ENCODE measurements around the gene ASPM. TPM values are rescaled to one million over a fixed set of nuclear protein-coding genes. Genes with fewer than 3 reads are reported as not detected.

ASPM gene
- total and polyA plus RNA-seq, 2 donors (not counting 1 experiment from before 2014, with no cell fraction given): 0.13 to 0.27 TPM

GRCh38 chr1:197063212-197063611 is 83.3 kb downstream of the ASPM start:
- no peaks in the 10 kb centered on the region for H3K4me1 ChIP-seq (ENCODE audit: control insufficient read depth in 2 of 2, insufficient read depth in 2 of 2, low read length in 2 of 2)
- Mint-ChIP-seq H3K9me3 (ENCODE audit: insufficient read depth) (no peaks in the 10 kb centered on the region), H3K4me3 (no peak overlapping the region), H3K4me1 (no peaks in the 10 kb centered on the region), H3K27ac (no peak overlapping the region), H3K27me3 (peaks cover 13% of the 10 kb centered on the region)
- no peaks in the 10 kb centered on the region for H3K27me3 ChIP-seq (replicated peaks in 1 of 4; ENCODE audit: control extremely low read depth in 1 of 4, control insufficient read depth in 3 of 4, insufficient read depth in 4 of 4, low read length in 3 of 4)
- no peak overlapping the region for H2AFZ ChIP-seq (ENCODE audit: insufficient read depth, low read depth, low read length, poor library complexity, severe bottlenecking)
- no peak overlapping the region for H3K27ac ChIP-seq (ENCODE audit: low read length in 2 of 2)
- H3K4me3 ChIP-seq (ENCODE audit: control extremely low read depth in 1 of 5, extremely low read depth in 1 of 5, insufficient read depth in 1 of 5, low read depth in 2 of 5, low read length in 4 of 5): no peak overlapping the region
- no peaks in the 10 kb centered on the region for H4K20me1 ChIP-seq (ENCODE audit: control insufficient read depth, insufficient read depth, low read length, poor library complexity, severe bottlenecking)
- no peaks in the 10 kb centered on the region for H3K79me2 ChIP-seq (ENCODE audit: control insufficient read depth, insufficient read depth, low read length)
- intact Hi-C loops (cut with micrococcal nuclease): no loop called here
- DNase-seq (no peak), ATAC-seq (ENCODE audit: low read depth) (no peak)
- H3K36me3 ChIP-seq (replicated peaks in 1 of 2; ENCODE audit: control extremely low read depth in 1 of 2, control insufficient read depth in 1 of 2, extremely low read depth in 1 of 2, insufficient read depth in 2 of 2, low read length in 1 of 2): no peaks in the 10 kb centered on the region
- H3K9ac ChIP-seq (ENCODE audit: low read length): no peak overlapping the region
- H3K9me3 ChIP-seq (ENCODE audit: control extremely low read depth in 1 of 3, control insufficient read depth in 2 of 3, insufficient read depth in 1 of 3, low read length in 2 of 3): no peaks in the 10 kb centered on the region
- CTCF ChIA-PET: no interaction called here
- POLR2A ChIA-PET: no interaction called here
- 70% methylated on average over 1 of the region's 2 CpGs for WGBS (ENCODE audit: insufficient coverage)
- TF ChIP-seq EZH2 (IDR thresholded peaks at IDR 0.05; ENCODE audit: borderline replicate concordance, insufficient read depth, low read depth, low read length, poor library complexity, severe bottlenecking) (no peak), CTCF (IDR thresholded peaks at IDR 0.05) (no peak)
- H3K4me2 ChIP-seq (replicated peaks; ENCODE audit: low read depth, low read length, poor library complexity, severe bottlenecking): no peak overlapping the region

DNA sequence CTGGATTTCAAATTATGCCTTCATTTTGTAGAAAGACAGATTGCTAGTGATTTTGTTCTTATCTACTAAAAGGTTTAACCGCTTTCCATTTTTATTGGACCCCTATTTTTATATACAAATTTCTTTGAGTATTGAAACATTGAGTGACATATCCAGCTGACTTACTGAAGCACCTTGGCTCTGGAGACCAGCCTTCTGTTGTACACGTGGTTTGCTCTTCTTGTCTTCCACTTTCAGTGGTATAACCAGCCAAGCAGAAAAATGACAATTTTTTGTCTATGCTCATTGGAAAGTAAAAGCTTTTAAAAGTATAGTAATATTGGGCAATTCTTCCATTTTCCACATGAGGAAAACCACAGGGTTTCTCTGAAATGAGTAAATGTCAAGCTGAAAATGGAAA is 83.8 kb downstream of the ASPM start:
- Histone ChIP-seq H4K20me1 (ENCODE audit: control insufficient read depth, insufficient read depth, low read length, poor library complexity, severe bottlenecking) (no peaks in the 10 kb centered on the region), H2AFZ (ENCODE audit: insufficient read depth, low read depth, low read length, poor library complexity, severe bottlenecking) (no peak overlapping the region), H3K9me3 (ENCODE audit: control extremely low read depth in 1 of 3, control insufficient read depth in 2 of 3, insufficient read depth in 1 of 3, low read length in 2 of 3) (no peaks in the 10 kb centered on the region), H3K79me2 (ENCODE audit: control insufficient read depth, insufficient read depth, low read length) (no peaks in the 10 kb centered on the region), H3K4me2 (replicated peaks; ENCODE audit: low read depth, low read length, poor library complexity, severe bottlenecking) (no peak overlapping the region), H3K27me3 (replicated peaks in 1 of 4; ENCODE audit: control extremely low read depth in 1 of 4, control insufficient read depth in 3 of 4, insufficient read depth in 4 of 4, low read length in 3 of 4) (no peaks in the 10 kb centered on the region), H3K9ac (ENCODE audit: low read length) (no peak overlapping the region), H3K4me1 (ENCODE audit: control insufficient read depth in 2 of 2, insufficient read depth in 2 of 2, low read length in 2 of 2) (no peaks in the 10 kb centered on the region), H3K27ac (ENCODE audit: low read length in 2 of 2) (no peak overlapping the region), H3K36me3 (replicated peaks in 1 of 2; ENCODE audit: control extremely low read depth in 1 of 2, control insufficient read depth in 1 of 2, extremely low read depth in 1 of 2, insufficient read depth in 2 of 2, low read length in 1 of 2) (no peaks in the 10 kb centered on the region), H3K4me3 (ENCODE audit: control extremely low read depth in 1 of 5, extremely low read depth in 1 of 5, insufficient read depth in 1 of 5, low read depth in 2 of 5, low read length in 4 of 5) (no peak overlapping the region)
- ChIA-PET POLR2A (no interaction called here), CTCF (no interaction called here)
- H3K27me3 Mint-ChIP-seq: peaks cover 13% of the 10 kb centered on the region
- no peak overlapping the region for H3K27ac Mint-ChIP-seq
- H3K4me1 Mint-ChIP-seq: no peaks in the 10 kb centered on the region
- ATAC-seq (ENCODE audit: low read depth) (no peak), DNase-seq (no peak)
- no peak for TF ChIP-seq CTCF (IDR thresholded peaks at IDR 0.05)
- TF ChIP-seq EZH2 (IDR thresholded peaks at IDR 0.05; ENCODE audit: borderline replicate concordance, insufficient read depth, low read depth, low read length, poor library complexity, severe bottlenecking): no peak
- H3K9me3 Mint-ChIP-seq (ENCODE audit: insufficient read depth): no peaks in the 10 kb centered on the region
- intact Hi-C loops (cut with micrococcal nuclease): no loop called here
- H3K4me3 Mint-ChIP-seq: no peak overlapping the region
- whole genome bisulfite sequencing (ENCODE audit: insufficient coverage): no CpG with 5 or more reads among the region's 2 CpGs

Measured in B cell (primary cell).